HG03108 (cell line): ENCODE results near the gene HERPUD1.
"Not testable (repeated sequence)": the region's sequence is repeated elsewhere in the genome, so short reads cannot be mapped to it uniquely, and the experiment has no call there.

Experiments used
- ATAC-seq: cut with Tn5 transposase; IDR thresholded peaks from one replicate; pipeline ENCODE4 v1.9.1; 2021; ENCODE audit warnings: moderate library complexity; ENCODE audit not compliant: unreplicated experiment

The HERPUD1 gene

DNA sequence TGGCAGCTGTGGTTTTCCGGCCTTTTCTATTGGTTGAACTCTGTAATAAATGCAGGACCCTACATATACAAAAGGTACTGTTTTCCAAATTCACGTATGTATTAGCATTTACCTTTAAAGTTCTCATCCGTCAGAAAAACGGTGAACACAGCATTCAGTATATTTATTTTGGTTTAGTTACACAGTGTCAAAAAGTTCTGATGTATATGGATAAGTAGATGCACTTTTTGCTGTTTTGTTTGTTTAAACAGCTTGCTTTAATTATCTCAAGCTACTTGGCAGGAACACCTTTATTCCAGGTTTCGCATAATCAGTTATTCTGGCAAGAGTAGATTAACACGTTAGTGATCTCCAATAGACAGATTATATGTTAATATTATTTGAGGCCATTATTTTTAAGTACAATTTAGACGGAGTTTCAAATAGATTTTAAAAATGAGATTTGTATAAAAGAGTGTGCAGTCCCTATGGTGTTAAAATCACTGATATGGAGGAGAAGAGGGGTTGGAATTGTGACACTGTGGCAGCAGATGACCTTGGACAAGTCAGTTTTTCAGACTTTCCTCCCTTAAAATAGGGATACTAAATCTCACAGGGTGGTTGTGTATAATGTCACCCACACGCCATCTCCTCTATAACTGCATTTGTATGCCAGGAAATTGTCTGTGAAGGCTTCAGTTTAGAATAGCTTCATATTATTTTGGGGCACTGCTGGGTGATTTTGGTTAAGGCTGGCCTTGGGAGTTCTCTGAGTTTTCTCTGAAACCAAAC is 2.1 kb downstream of the HERPUD1 start:
- no peak for ATAC-seq

DNA sequence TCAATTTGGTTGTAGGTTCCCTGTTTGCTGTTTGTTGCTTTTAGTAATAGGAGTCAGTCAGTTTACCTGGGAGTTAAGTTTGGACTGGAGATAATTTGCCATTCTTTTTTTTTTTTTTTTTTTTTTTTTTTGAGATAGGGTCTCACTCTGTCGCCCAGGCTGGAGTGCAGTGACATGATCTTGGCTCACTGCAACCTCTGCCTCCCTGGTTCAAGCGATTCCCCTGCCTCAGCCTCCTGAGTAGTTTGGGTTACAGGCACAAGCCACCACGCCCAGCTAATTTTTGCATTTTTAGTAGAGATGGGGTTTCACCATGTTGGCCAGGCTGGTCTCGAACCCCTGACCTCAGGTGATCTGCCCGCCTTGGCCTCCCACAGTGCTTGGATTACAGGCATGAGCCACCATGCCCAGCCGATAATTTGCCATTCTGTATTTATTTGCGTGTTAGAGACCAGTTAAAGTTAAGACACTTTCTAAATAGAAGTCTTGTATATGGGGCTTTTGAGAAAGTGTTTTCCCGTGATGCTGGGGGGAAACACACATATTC is 2.7 kb downstream of the HERPUD1 start:
- ATAC-seq, result not testable (repeated sequence)

DNA sequence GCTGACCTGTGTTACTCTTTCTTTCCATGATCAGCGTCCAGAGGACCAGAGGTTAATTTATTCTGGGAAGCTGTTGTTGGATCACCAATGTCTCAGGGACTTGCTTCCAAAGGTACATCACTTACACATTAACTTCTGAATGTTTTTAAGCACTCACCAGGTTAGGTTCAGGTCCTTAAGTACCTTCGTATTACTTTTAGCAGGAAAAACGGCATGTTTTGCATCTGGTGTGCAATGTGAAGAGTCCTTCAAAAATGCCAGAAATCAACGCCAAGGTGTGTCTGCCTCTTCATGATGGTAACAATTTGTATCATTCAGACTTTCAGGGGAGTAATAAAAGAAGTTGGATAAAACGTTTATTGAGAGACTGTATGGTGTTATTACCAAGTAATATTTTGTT is 3.3 kb downstream of the HERPUD1 start:
- ATAC-seq, result no peak

DNA sequence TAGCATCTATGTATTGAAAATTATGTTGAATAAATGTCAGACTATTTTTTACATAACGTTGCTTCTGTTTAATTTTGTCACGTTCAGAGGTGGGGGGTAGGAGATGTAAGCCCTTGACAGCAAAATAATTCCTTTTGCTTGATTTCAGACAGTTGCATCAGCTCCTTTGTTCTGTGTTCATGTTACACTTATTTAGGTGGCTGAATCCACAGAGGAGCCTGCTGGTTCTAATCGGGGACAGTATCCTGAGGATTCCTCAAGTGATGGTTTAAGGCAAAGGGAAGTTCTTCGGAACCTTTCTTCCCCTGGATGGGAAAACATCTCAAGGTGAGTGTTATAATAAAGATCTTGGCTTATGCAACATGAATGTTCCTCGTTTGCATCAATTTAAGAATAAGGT is 4.5 kb downstream of the HERPUD1 start:
- no peak for ATAC-seq

DNA sequence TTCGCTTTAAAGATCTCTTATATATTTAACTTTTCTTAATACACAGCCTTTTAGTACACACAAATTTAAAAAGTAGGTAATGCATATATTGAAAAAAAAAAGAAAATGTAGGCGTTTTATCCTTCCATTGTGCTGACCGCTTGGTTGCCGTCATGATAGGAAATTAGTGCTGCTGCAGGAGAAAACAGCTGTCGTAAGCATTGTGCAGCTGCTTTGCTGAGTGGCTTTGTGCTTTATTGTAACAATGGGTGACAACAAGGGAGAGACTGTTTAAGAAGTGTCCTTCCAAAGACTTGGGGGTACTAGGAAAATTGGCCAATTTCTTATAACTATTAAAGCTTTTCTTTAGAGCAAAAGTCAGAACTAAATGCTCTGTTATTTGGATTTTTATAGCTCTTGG is 5.0 kb downstream of the HERPUD1 start:
- no peak for ATAC-seq

DNA sequence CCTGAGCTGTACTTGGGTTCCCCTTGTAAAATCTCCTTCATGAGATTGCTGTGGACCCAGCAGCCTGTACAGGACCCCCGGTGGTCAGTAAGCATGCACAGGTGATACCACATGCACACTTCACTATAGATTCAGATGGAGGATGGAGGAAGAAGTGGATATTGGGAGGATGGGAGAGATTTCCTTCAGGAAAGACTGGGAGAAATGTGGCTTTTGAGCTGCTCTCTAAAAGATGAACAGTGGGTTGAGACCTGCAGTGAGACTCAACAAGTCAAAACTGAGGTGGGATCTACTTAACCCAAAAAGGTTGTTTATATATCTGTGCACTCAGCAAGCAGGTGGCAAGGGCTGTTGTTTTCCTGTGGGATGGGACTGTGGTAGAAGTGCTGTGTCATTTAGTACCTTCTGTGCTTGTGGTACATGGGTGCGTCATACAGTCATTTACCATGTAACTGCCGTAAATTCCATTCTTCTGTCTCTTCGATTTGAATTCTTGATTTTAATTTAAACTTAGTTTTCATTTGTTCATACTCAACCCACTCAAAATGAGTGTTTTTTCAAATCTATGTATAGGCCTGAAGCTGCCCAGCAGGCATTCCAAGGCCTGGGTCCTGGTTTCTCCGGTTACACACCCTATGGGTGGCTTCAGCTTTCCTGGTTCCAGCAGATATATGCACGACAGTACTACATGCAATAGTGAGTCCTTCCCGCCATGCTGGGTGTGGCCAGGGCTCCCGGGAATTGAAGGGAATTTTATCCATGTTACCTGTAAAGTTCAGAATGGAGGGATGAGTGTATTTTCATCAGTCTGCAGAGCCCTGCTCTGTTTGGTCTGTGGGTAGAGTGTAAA is 6.9 kb downstream of the HERPUD1 start:
- no peak for ATAC-seq

DNA sequence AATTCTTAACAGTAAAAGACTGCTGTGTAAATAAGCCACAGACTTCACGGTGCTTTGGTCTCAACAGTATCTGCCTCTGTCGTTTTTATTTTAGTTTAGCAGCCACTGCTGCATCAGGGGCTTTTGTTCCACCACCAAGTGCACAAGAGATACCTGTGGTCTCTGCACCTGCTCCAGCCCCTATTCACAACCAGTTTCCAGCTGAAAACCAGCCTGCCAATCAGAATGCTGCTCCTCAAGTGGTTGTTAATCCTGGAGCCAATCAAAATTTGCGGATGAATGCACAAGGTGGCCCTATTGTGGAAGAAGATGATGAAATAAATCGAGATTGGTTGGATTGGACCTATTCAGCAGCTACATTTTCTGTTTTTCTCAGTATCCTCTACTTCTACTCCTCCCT is 7.9 kb downstream of the HERPUD1 start:
- ATAC-seq, result no peak

DNA sequence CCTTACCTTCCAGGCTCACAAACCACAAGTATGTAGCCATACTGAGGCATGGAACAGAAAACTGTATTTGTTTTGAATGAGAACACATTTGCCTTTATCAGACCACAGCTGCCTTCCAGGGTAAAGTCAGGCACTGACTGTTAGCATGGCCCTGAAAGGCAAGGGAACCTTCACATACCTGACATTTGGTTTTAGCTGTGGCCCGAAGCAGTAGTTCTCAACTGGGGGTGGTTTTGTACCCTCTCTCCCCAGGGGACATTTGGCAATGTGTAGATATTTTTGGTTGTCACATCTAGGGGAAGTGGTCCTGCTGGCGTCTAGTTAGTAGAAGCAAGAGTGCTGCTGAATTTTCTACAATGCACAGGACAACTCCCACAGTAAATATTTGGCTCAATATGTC is 9.2 kb downstream of the HERPUD1 start:
- no peak for ATAC-seq

DNA sequence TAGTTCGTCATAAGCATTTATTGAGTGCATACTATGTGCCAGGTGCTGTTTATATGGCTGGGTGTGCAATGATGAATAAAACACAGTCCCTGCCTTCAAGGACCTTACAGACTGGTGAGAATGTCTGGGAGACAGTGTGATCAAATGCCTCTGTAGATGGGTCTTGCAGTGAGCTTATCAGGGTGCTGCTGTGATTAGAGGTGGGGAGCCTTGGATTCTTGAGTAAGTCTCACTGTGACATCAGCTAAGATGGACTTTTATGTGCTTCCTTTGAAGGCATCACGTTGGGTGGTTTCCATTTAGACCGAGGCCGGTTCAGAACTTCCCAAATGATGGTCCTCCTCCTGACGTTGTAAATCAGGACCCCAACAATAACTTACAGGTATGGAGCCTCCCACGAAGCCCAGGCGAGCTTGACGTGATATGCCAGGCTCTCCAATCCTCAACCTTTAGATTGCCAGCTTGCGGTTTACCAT is 10.0 kb downstream of the HERPUD1 start:
- ATAC-seq, result no peak

DNA sequence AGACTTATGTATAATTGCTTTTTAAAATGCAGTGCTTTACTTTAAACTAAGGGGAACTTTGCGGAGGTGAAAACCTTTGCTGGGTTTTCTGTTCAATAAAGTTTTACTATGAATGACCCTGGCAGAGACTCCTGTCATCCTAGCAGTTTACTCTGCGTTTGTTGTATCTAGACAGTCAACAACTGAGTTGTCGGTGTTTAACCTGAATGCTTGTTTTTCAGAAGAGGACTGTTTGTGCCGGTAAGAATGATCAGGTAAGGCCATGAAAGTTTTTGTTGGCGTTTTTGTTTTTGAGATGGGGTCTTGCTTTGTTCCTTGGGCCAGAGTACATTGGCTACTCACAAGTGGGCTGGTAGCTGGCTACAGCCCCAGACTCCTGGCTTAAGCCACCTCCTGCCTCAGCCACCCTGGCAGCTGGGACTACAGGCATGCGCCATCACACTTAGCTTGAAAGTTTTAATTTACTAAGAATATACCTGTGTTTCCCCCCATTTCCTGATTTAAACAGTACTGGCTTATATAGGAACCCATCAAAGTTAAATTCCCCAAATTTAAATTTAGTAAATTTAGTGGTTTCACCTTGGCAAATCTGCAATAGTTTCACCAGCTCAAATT is 11.9 kb downstream of the HERPUD1 start:
- ATAC-seq, result no peak

DNA sequence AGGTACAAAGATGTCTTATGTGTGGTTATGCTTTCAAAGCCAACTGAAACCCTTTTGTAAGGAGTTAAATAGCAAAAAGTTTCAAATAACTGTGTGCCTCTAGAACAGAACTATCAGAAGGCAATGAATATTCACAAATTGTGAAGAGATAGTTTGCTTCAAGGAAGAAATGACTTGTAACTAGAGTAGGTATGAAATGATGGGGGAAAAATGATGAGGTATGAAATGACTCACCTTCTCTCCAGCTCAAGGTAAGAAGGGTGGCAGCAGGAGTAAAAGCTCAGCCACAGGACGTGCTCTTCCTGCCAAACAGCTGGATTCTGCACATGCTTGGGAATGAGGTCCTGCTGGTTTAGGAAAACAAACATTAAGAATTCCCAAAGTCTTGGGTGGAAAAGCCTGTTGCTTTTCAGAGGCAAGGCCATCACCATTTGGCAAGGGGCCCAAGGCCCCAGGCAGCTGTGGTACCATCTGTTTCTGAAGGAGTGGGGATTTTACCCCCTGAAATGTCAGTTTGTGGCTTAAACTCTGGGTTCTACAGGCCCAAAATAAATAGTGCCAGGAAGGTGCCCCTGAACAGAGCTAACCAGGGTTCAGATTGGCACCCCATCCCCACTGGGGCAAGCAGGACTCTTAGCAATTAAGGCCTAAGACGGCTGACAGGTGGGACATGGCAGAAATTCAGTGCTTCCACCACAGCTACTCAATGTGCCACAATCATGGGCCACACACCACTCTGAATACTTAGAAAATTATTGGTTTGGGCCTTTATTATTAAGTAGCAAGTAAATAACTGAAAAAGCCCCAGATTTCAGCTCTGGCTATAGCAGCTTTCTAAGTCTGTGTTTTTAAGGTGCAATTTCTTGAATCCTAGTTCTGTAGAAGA is 13.3 kb downstream of the HERPUD1 start:
- ATAC-seq, result no peak

DNA sequence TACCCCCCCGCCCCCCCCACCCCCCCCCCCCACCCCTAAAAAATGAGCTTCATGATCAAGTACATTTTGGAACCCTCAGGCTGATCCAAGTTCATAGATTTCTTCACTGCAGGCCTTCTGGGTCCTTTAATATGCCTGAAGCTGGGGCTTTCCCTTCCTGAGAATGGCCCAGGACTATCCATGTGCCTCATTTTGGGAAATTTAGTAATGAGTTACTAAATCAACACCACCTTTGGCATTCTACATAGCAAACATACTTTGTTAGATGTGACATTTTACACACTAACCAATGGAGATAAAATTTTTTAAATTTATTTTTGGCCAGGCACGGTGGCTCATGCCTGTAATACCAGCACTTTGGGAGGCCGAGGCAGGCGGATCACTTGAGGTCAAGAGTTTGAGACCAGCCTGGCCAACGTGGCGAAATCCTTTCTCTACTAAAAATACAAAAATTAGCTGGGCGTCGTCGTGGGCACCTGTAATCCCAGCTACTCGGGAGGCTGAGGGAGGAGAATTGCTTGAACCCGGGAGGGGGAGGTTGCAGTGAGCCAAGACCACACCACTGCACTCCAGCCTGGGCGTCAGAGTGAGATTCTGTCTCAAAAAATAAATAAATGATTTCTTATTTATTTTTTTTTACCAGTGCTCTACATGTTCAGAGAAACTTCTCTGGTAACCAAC is 14.0 kb downstream of the HERPUD1 start:
- ATAC-seq, result no peak

DNA sequence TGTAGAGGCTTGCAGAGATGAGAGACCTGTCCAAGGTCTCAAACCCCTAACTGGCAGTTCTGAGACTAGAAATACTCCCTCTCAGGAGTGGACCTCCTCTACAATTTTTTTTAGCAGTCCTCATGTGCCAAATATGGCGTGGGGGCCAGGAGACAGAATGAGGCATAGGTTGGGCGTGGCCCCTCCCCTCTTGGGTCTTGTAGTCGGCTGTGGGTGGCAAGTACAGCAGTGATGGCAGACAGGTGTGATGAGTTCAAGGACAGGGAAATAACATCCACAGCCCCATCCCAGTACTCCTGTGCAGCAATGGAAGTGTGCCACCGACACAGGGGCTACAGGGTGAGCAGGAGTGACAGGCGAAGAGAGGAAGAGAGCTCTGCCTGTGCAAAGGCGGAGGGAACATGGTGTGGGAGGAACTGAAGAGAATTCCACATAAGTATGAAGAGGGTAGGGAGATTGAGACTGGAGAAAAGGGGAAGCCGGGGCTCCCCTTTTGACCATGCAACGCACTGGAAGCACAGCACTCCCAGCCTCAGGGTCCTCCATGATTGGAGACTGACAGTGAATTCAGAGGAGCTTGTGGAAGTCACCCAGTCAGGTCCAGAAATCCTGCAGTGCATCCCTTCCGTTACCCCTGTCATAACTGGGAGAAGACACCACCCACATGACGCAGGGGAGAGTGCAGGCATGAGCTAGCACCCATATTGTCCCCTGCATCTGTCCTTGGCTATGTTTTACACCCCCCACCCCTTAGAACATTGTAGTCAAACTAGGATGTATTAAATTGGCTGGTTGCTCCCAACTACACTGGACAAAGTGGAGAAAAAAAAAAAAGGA is 15.0 kb downstream of the HERPUD1 start:
- no peak for ATAC-seq

DNA sequence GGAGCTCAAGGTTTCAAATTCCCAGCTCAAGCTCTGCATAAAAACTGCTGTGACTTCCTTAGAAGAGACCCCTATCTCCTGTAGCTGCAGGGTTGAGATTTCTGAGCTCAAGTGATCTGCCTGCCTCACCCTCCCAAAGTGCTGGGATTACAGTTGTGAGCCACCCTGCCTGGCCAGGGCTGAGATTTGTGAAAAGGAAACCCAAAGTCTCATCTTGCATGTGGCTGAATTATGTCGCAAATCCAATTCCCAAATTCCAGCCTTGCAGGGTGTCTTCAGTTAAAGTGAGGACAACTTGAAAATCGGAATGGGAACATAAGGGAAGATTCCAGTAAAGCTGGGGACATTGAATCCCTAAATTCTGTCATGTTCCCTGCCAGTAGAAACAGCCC is 15.7 kb downstream of the HERPUD1 start:
- ATAC-seq, result no peak

DNA sequence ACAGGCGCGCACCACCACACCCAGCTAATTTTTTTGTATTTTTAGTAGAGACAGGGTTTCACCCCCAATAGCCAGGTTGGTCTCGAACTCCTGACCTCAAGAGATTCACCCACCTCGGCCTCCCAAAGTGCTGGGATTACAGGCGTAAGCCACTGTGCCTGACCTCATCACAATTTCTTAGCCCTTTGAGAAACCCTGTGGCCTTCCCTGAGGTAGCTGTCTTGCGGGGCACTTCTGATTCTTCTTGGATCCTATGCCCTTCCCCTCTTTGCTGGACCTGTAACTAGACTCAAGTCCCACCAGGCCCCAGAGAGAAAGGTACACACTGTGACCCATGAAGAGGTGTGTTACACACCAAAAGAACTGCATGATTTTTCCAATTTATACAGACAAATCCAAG is 16.3 kb downstream of the HERPUD1 start:
- ATAC-seq, result no peak

DNA sequence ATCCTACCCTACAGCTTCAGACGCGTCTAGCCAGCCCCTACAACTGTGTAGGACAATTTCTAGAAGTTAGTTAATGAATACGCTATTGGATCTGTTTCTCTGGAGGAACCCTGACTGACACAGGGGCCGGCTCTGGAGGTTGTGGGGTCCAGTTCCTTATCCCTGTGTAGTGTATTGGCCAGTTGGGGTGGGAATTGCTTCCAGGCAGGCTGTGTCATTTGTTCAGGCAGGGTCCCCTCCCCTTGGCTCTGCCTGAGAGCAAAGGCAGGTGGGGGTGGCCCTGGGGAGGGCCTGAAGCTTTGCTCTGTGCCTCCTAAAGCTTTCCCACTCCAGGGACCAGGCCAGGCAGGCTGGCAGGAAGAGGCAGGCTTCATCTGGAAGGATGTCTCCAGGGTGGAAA is 18.1 kb downstream of the HERPUD1 start:
- ATAC-seq, result no peak

DNA sequence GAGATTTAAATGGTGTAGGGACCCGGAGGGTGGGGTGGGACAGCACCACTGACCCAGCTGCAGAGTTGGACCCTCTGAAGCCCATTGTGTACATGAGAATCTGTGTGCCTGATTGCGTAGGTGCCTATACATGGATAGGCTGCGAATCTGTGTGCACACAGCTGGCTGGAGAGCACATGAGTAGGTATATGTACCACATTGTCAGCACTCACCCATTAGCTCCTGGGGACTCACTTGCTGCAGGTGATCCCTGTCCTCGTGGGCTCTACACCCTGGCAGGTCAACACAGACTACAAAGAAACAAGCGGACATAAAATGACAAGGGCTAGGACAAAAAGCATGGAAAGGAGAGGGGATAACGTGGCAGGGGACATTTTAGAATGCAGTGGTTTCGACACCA is 18.5 kb downstream of the HERPUD1 start:
- ATAC-seq, result no peak

DNA sequence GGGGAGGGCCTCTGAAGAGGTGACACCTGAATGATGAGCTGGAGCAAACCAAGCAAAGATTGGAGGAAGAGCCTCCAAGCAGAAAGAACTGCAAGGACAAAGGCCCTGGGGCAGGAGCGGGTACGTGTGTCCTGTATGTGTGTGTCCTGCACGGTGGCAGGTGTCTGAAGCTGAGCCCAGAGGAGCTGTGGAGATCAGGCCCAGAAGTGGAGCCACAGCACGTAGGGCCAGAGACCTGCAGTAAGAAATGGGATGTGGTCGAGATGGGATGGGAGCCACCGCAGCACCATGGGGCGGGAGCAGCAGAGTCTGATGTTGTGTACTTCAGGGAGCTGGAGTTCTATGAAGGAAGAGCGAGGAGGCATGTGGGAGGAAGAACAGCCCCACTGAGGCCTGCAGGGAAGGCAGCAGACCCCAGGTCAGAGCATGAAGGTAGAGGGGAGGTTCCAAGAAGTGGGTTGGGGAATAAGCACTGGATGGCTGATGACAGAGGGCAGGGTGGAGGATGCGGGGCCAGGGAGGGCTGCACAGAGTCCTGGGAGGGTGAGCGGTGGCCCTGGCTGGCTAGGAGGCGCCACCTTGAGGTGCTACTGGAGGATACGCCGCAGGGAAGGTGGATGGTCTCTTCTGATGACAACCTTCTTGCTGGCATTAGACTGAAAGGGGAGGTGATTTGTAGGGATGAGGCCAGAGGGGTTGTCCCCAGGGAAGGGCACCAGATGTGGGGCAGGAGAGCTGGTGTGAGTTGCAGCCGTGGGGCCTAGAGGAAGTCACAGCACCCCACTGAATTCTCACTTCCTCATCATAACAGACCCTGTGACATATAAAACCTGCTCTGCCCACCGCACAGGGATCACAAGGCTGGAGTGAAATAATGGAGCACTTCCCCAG is 19.2 kb downstream of the HERPUD1 start:
- peak; percentile 46 for ATAC-seq
